ENCODE results near the gene MOB3A. TPM values are rescaled to one million over a fixed set of nuclear protein-coding genes. Genes with fewer than 3 reads are reported as not detected.

MOB3A gene
- total and polyA plus RNA-seq, 2 of the 13 experiments (the other 11 are each of a cell fraction or from before 2014, with no cell fraction given): 3.5 to 17.8 TPM

- Histone ChIP-seq H3K27ac (ENCODE audit: extremely low read length, insufficient read depth, low read length) (no peak overlapping the region), H3K9me3 (ENCODE audit: low read length) (no peaks in the 10 kb centered on the region), H3K4me2 (ENCODE audit: low read depth, low read length) (no peak overlapping the region; the same call in 1 of the 2 replicates), H3K9ac (ENCODE audit: insufficient read depth, low read depth, low read length) (no peak overlapping the region), H3K4me3 (replicated peaks in 1 of 3; ENCODE audit: insufficient read depth in 1 of 3, low read depth in 2 of 3, low read length in 3 of 3) (no peak overlapping the region), H4K20me1 (ENCODE audit: insufficient read depth, low read length) (peaks cover 7% of the 10 kb centered on the region), H2AFZ (ENCODE audit: low read length) (no peak overlapping the region), H3K4me1 (ENCODE audit: insufficient read depth, low read length) (peaks cover 82% of the 10 kb centered on the region), H3K36me3 (replicated peaks in 1 of 2; ENCODE audit: control insufficient read depth in 1 of 2, insufficient read depth in 2 of 2, low read length in 2 of 2) (no peaks in the 10 kb centered on the region), H3K27me3 (ENCODE audit: control insufficient read depth in 1 of 2, insufficient read depth in 2 of 2, low read length in 2 of 2) (no peaks in the 10 kb centered on the region), H3K79me2 (ENCODE audit: insufficient read depth, low read length) (peaks cover 9% of the 10 kb centered on the region)
- BruUV-seq (replicated peaks): no TSS peak
- FAIRE-seq (no peak), DNase-seq (ENCODE audit: low spot score) (no peak), ATAC-seq (no peak)
- 59% methylated on average over 7 of the region's 8 CpGs for WGBS (ENCODE audit: low lambda C conversion rate)
- intact Hi-C loops (cut with micrococcal nuclease; ENCODE audit: unreplicated experiment): no loop called here
- TF ChIP-seq ZNF136 (CRISPR knock-in tag; IDR thresholded peaks at IDR 0.05; ENCODE audit: low read depth) (no peak), IKZF1 (IDR thresholded peaks at IDR 0.05) (no peak), KAT2B (IDR thresholded peaks at IDR 0.05; ENCODE audit: borderline replicate concordance, low read depth, low read length) (no peak), ZNF234 (CRISPR knock-in tag; conservative IDR thresholded peaks at IDR 0.05) (no peak), FIP1L1 (IDR thresholded peaks at IDR 0.05; ENCODE audit: borderline replicate concordance, insufficient read depth, low read depth, low read length) (no peak), ZNF484 (CRISPR knock-in tag; IDR thresholded peaks at IDR 0.05; ENCODE audit: borderline replicate concordance, low read depth) (no peak), ZBTB39 (CRISPR knock-in tag; IDR thresholded peaks at IDR 0.05) (no peak), ATRX (CRISPR knock-in tag; IDR thresholded peaks at IDR 0.05; ENCODE audit: borderline replicate concordance) (no peak), ZNF737 (CRISPR knock-in tag; IDR thresholded peaks at IDR 0.05; ENCODE audit: borderline replicate concordance) (no peak), LCORL (IDR thresholded peaks at IDR 0.05) (no peak), LCORL (CRISPR knock-in tag; IDR thresholded peaks at IDR 0.05) (no peak)
- TF ChIP-seq, protein P1, sequence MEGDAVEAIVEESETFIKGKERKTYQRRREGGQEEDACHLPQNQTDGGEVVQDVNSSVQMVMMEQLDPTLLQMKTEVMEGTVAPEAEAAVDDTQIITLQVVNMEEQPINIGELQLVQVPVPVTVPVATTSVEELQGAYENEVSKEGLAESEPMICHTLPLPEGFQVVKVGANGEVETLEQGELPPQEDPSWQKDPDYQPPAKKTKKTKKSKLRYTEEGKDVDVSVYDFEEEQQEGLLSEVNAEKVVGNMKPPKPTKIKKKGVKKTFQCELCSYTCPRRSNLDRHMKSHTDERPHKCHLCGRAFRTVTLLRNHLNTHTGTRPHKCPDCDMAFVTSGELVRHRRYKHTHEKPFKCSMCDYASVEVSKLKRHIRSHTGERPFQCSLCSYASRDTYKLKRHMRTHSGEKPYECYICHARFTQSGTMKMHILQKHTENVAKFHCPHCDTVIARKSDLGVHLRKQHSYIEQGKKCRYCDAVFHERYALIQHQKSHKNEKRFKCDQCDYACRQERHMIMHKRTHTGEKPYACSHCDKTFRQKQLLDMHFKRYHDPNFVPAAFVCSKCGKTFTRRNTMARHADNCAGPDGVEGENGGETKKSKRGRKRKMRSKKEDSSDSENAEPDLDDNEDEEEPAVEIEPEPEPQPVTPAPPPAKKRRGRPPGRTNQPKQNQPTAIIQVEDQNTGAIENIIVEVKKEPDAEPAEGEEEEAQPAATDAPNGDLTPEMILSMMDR (CRISPR knock-in tag; IDR thresholded peaks at IDR 0.05): no peak
- ChIA-PET POLR2A (no interaction called here), CTCF (ENCODE audit: low intra/inter-chr PET ratio, low total read pairs) (no interaction called here)
- in situ Hi-C loops (cut with HindIII; ENCODE audit: extremely low pct_ligation_motif_present, low pct_unique_long_range_greater_than_20kb): no loop called here
These were observed 41.4 kb downstream of the MOB3A start for GRCh38 chr19:2054763-2055162.

Data from HepG2 (cell line).